ENCODE results near the gene HTRA2. TPM values are rescaled to one million over a fixed set of nuclear protein-coding genes. Genes with fewer than 3 reads are reported as not detected.

Gene HTRA2
- total RNA-seq, 1 donor from 2014 or later = 42.7 TPM

- DNase-seq (ENCODE audit: extremely low spot score, unreplicated experiment) = no peak
- Mint-ChIP-seq H3K27ac (no peak overlapping the region), H3K36me3 (no peaks in the 10 kb centered on the region), H3K9me3 (no peaks in the 10 kb centered on the region), H3K4me1 (ENCODE audit: unreplicated experiment) (no peaks in the 10 kb centered on the region), H3K27me3 (no peaks in the 10 kb centered on the region), H3K4me3 (no peak overlapping the region)
- no peak for TF ChIP-seq CTCF (conservative IDR thresholded peaks at IDR 0.05)
Observed at GRCh38 chr2:74540291-74540690, 10.6 kb downstream of the HTRA2 start.

- no peak for TF ChIP-seq CTCF (conservative IDR thresholded peaks at IDR 0.05)
- no peak for DNase-seq (ENCODE audit: extremely low spot score, unreplicated experiment)
- Mint-ChIP-seq H3K4me1 (ENCODE audit: unreplicated experiment) (peaks cover 2% of the 10 kb centered on the region), H3K9me3 (no peaks in the 10 kb centered on the region), H3K27me3 (peaks cover 2% of the 10 kb centered on the region), H3K4me3 (no peak overlapping the region), H3K27ac (no peak overlapping the region), H3K36me3 (no peaks in the 10 kb centered on the region)
Observed at GRCh38 chr2:74542978-74543377, 13.2 kb downstream of the HTRA2 start.

- TF ChIP-seq CTCF (conservative IDR thresholded peaks at IDR 0.05) = no peak
- no peaks in the 10 kb centered on the region for H3K9me3 Mint-ChIP-seq
- H3K36me3 Mint-ChIP-seq = no peaks in the 10 kb centered on the region
- no peak overlapping the region for H3K27ac Mint-ChIP-seq
- H3K4me1 Mint-ChIP-seq (ENCODE audit: unreplicated experiment) = peaks cover 11% of the 10 kb centered on the region
- no peak for DNase-seq (ENCODE audit: extremely low spot score, unreplicated experiment)
- no peak overlapping the region for H3K4me3 Mint-ChIP-seq
- H3K27me3 Mint-ChIP-seq = peaks cover 10% of the 10 kb centered on the region
Observed at GRCh38 chr2:74544634-74545033, 14.9 kb downstream of the HTRA2 start.

- H3K4me3 Mint-ChIP-seq = no peak overlapping the region
- DNase-seq (ENCODE audit: extremely low spot score, unreplicated experiment) = no peak
- H3K27me3 Mint-ChIP-seq = peaks cover 11% of the 10 kb centered on the region
- no peak for TF ChIP-seq CTCF (conservative IDR thresholded peaks at IDR 0.05)
- no peaks in the 10 kb centered on the region for H3K36me3 Mint-ChIP-seq
- no peak overlapping the region for H3K27ac Mint-ChIP-seq
- H3K9me3 Mint-ChIP-seq = no peaks in the 10 kb centered on the region
- H3K4me1 Mint-ChIP-seq (ENCODE audit: unreplicated experiment) = peaks cover 12% of the 10 kb centered on the region
Observed at GRCh38 chr2:74546004-74546403, 16.3 kb downstream of the HTRA2 start.

GRCh38 chr2:74548285-74548899 lies 18.7 kb downstream of the HTRA2 start:
- H3K9me3 Mint-ChIP-seq = no peaks in the 10 kb centered on the region

More at GRCh38 chr2:74548285-74548899, 18.7 kb downstream of the HTRA2 start:
- DNase-seq (ENCODE audit: extremely low spot score, unreplicated experiment) = no peak
- peak overlapping the region; percentile 86 for H3K27ac Mint-ChIP-seq
- TF ChIP-seq CTCF (conservative IDR thresholded peaks at IDR 0.05) = no peak
- H3K4me3 Mint-ChIP-seq = peak overlapping the region; percentile 92
- H3K27me3 Mint-ChIP-seq = peaks cover 26% of the 10 kb centered on the region
- H3K4me1 Mint-ChIP-seq (ENCODE audit: unreplicated experiment) = peaks cover 20% of the 10 kb centered on the region
- no peaks in the 10 kb centered on the region for H3K36me3 Mint-ChIP-seq
